Stimulated activated CD8-positive, alpha-beta memory T cell treated with anti-CD3 and anti-CD28 coated beads, Interleukin-15, amount 100 ng/mL, for 1 hour (primary cell): Measurements from ENCODE around the gene EXOSC5.

Experiments
- DNase-seq: peaks from one replicate; pipeline ENCODE4 v3.0.0-alpha.2; 2020; ENCODE audit warnings: low read depth

The EXOSC5 gene

DNA sequence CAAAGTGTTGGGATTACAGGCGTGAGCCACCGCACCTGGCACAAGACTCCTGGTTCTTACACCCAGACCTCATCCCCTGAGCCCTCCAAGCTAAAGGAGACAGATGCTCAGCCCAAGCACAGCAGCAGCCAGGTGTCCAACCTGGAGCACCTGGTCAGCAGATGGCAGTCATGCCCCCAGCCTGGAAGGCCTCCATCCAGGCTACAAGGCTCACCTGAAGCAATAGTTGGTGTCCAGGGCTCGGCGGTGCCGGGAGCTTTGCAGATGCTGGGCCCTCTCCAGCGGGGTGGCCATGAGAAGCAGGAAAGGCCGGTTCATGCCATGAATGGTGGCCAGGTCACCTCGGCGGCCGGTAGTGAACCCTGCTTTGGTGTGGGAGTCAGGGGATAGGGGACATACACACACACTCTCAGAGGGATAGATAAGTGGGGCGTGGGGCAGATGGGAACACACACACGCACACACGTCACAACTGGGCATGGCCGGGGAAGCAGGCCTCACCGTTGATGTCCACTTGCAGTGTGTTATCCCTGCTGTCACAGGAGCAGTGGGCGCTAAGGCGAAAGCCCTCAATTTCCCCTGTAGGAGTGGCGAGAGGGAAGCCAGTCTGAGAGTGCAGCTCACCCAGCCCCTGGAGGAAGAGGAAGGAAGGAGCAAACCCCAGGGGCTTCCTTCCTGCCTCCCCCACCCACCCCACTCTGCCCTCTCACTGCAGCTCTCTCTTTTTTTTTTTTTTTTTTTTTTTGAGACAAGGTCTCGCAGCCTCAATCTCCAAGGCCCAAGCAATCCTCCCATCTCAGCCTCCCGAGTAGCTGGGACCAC, 55.3 kb downstream of the EXOSC5 start:
- DNase-seq, result no peak

DNA sequence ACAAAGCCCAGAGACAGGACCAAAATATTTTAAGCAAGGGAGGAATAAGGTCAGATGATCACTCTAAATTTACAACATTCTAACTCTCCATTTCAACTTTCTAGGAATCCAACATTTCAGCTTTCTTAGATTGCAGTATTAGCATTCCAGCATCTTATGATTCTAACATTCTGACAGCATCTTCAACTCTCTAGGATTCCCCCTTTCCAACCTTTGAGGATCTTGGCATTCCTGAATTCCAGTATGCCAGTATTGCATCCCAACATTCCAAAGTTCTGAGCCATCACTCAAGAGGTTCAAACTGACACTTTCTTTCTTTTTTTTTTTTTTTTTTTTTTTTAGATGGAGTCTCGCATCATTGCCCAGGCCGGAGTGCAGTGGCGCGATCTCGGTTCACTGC, 57.2 kb downstream of the EXOSC5 start:
- DNase-seq, result no peak
